GM12874 (cell line): ENCODE results near the gene MYO18B.

Source experiments
- TF ChIP-seq, protein P1 (sequence below): IDR thresholded peaks from 2 replicates; pipeline ENCODE4 v1.5.1; 2011; ENCODE audit warnings: low read depth, mild to moderate bottlenecking, control low read depth, low read length, moderate library complexity; ENCODE audit not compliant: insufficient read depth

Gene MYO18B

DNA sequence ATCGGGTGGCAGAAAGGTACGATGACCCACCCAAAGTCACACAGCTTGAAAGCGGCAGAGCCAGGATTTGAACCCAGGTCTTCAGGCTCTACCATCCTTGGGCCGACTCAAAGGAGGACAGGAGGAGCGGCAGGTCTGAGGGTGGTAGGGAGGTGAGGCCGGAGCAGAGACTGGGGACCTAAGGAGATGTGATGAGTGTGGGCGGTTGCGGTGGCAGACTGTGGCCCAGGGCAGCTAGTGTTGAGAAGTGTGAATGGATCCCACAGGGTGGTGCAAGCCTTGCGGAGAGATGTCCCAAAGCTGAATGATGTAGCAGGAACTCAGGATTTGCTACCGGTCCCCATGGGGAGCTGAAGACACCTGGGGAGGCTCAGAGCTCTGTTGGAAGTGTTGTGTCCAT lies 180.2 kb downstream of the MYO18B start:
- TF ChIP-seq, protein P1, sequence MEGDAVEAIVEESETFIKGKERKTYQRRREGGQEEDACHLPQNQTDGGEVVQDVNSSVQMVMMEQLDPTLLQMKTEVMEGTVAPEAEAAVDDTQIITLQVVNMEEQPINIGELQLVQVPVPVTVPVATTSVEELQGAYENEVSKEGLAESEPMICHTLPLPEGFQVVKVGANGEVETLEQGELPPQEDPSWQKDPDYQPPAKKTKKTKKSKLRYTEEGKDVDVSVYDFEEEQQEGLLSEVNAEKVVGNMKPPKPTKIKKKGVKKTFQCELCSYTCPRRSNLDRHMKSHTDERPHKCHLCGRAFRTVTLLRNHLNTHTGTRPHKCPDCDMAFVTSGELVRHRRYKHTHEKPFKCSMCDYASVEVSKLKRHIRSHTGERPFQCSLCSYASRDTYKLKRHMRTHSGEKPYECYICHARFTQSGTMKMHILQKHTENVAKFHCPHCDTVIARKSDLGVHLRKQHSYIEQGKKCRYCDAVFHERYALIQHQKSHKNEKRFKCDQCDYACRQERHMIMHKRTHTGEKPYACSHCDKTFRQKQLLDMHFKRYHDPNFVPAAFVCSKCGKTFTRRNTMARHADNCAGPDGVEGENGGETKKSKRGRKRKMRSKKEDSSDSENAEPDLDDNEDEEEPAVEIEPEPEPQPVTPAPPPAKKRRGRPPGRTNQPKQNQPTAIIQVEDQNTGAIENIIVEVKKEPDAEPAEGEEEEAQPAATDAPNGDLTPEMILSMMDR: no peak

DNA sequence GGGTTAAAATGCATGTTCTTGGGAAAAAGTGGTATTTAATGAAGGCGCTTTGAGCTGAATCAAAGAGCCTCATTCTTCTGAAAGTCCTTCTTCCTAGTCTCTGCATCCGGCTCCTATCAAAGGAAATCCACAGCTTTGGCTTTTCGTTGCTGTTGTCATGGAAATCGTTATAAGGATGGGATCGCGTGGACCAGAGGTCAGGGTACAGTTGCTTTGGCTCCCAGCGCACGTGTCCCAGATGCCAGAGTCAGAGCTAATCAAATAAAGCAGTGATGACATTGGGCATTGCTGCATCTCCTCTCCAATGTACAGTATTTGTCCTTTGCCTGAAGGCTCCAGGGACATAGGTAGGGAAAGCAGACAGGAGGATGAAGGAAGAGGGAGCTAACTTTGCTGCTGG lies 181.9 kb downstream of the MYO18B start:
- TF ChIP-seq, protein P1: no peak

DNA sequence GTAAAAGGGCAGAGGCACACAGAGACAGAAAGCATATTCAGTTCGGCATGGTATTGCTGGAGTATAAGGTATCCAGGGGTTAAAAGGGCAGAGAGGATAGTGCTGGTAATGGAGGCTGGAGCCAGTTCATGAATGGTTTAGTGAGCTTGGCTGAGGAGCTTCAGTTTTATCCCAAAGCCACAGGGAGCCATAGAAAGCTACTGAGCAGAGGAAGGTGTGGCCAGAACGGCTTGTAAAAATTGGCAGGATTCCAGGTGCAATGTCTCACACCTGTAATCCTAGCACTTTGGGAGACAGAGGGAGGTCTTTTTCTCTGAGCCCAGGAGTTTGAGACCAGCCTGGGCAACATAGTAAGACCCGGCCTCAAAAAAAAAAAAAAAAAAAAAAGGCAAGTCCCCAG lies 186.1 kb downstream of the MYO18B start:
- TF ChIP-seq, protein P1: no peak

DNA sequence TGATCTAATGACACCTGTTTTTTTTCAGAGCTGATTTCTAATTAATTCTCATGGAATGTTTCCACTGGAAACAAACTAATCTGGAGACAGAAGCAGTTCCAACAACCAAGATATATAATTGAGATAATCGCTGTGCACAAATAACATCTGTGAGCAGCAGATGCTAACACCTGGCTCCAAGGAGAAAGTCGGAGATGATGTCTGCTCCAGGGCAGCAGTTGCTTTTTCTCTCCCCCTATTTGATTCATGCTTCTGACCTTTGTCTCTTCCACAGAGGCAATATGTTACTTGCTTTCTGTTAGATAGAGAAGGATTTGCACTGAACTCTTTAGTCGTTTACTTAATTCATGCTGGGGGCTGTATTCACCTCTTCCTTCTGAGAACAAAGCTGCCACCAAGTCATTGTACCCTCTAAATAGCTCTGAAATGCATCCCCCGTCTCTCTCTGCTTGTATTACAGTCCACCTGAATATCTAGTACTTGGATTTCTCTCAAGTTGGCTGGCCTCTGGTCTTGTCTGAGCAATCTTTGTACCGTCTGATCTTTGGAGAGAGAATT lies 187.4 kb downstream of the MYO18B start:
- TF ChIP-seq, protein P1: no peak

DNA sequence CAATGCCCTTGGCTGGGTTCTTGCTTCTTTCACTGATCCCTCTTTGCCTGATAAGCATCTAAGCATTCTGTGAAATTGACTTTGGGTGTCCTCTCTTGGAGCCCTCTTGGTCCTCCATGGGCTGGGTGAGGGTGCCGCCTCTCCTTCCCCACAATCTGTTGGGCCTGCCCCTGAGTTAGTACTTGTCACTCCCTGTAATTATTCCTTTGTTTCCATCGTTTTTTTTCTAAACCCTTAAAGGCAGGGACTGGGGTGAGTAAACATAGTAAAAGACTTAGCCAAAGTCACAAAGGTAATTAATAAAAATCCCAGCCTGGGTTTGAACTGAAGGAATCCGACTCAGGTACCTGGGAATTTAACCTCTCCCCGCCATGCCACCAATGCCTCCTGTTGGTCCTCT lies 188.1 kb downstream of the MYO18B start:
- TF ChIP-seq, protein P1: no peak

DNA sequence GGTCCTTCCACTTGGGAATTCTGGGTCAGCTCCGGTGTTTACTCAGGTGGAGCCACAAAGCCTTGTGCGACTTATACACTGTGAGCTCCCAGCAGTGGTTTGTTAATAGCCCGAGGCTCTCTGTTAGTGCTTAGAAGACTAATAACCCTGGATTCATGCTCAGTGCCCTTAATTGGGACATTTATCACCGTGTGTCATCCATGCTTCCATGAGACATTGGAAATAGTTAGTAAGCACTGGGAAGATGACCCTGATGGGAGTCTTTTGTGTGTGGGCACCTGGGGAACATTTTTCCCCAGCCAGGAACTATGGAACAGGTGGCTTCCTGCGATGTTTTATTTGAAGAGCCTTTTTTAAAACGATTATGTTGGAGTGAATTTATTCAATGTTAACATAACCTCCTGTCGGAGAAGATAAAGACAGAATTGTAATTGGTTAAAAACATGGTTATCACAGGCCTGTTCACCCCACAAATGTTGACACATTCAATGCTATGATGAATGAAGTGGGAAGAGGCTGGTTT lies 188.9 kb downstream of the MYO18B start:
- TF ChIP-seq, protein P1: no peak

DNA sequence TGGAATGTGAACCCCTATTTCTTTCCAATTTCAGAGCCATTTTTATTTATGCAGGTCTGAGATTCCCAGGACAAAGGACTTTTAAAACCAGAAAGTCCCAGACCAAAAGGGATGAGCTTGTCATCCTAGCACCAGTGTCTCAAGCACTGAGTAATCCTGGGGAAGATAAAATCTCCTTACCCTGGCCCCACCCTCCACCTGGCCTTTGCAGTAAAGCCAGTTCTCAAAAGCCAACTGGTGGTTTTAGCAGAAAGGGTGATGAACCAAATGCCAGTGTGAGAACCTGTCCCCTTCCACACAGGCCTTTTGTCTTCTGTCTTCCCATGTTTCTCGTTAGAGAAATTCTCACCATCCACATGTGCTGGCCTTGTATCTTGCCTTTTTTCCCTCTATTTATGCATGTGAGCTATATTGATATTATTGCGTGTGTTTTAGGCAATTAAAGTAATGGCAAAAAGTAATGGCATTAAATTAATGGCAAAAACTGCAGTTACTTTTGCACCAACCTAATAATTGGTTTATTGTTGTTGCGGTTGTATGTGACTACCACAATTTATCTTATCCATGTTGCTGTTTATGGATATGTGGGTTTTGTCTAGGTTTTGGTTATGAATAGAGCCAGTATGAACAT lies 191.3 kb downstream of the MYO18B start:
- TF ChIP-seq, protein P1: no peak
